ENCODE results near the gene RAP1GAP2.

Gene RAP1GAP2

DNA sequence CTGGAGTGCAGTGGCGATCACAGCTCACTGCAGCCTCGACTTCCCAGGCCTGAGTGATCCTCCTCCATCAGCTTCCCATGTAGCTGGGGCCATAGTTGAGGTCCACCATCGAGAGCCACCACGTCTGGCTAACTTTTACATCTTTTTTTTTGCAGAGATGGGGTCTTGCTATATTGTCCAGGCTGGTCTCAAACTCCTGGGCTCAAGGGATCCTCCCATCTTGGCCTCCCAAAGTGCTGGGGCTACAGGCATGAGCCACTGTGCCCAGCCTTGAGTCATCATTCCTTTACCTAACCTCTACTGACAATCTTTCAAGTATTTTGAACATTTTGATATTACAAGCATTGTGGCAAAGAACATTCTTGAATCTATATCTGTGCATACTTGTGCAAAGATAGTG is 37.4 kb upstream of the RAP1GAP2 start:
- no peak for TF ChIP-seq CTCF (IDR thresholded peaks at IDR 0.05; ENCODE audit: control insufficient read depth, insufficient read depth, low read depth, low read length, missing control alignments)
- no peak overlapping the region for H3K4me3 ChIP-seq (ENCODE audit: control insufficient read depth, low read depth, low read length)
- DNase-seq (ENCODE audit: low read depth): no peak

GRCh38 chr17:2770129-2770528 is 26.1 kb upstream of the RAP1GAP2 start:
- no peak for DNase-seq (ENCODE audit: low read depth)
- TF ChIP-seq CTCF (IDR thresholded peaks at IDR 0.05; ENCODE audit: control insufficient read depth, insufficient read depth, low read depth, low read length, missing control alignments): no peak
- no peak overlapping the region for H3K4me3 ChIP-seq (ENCODE audit: control insufficient read depth, low read depth, low read length)

DNA sequence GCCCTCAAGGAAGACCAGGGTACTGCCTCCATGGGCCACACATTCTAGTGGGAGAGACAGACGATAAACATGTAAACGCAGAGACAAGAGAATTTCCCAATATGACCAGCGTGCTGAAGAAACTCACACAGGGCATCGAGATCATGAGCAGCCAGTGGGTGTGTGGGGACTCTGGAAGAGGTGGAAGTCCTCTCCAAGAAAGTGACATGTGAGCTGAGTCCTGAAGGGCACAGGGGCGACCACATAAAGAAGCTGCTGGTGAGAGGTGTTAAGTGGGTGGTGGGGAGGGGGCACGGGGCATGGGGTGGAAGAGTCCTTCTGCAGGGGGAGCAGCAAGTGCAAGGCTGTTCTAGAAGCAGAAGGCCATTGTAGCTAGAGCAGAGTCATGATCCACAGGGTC is 21.0 kb upstream of the RAP1GAP2 start:
- H3K4me3 ChIP-seq (ENCODE audit: control insufficient read depth, low read depth, low read length): no peak overlapping the region
- DNase-seq (ENCODE audit: low read depth): no peak
- TF ChIP-seq CTCF (IDR thresholded peaks at IDR 0.05; ENCODE audit: control insufficient read depth, insufficient read depth, low read depth, low read length, missing control alignments): no peak

GRCh38 chr17:2776589-2777241 is 19.5 kb upstream of the RAP1GAP2 start:
- H3K4me3 ChIP-seq (ENCODE audit: control insufficient read depth, low read depth, low read length): no peak overlapping the region
- no peak for DNase-seq (ENCODE audit: low read depth)
- no peak for TF ChIP-seq CTCF (IDR thresholded peaks at IDR 0.05; ENCODE audit: control insufficient read depth, insufficient read depth, low read depth, low read length, missing control alignments)

DNA sequence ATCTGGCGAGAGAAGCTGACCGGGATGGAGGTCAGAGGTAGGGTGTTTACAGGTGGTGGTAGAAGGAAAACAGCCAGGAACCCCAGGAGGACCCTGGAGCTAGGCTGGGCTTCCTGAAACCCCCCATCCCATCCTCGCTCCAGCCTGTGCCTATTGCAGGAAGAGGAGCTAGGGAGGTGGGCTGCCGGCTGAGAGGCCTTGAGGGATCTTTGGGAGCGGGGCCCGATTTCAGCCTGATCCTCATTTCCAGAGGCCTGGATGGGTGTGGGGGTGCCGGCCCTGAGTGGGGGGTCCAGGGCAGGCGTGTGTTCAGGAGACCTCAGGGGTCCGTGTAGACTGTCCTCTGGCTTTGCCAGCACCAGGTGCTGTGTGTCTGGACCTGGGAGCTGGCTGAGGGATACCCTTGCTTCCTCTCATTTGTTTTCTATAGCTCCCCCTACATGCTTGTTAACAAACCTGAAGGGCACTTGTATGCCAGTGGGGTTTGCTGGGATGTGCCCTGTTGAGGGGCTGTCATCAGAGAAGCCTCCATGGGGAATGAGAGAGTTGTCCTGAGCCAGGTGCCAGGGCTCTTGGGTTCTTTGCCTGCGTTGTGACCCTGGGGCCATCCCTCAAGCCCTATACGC is 18.9 kb upstream of the RAP1GAP2 start:
- TF ChIP-seq CTCF (IDR thresholded peaks at IDR 0.05; ENCODE audit: control insufficient read depth, insufficient read depth, low read depth, low read length, missing control alignments): no peak
- no peak for DNase-seq (ENCODE audit: low read depth)
- H3K4me3 ChIP-seq (ENCODE audit: control insufficient read depth, low read depth, low read length): no peak overlapping the region

DNA sequence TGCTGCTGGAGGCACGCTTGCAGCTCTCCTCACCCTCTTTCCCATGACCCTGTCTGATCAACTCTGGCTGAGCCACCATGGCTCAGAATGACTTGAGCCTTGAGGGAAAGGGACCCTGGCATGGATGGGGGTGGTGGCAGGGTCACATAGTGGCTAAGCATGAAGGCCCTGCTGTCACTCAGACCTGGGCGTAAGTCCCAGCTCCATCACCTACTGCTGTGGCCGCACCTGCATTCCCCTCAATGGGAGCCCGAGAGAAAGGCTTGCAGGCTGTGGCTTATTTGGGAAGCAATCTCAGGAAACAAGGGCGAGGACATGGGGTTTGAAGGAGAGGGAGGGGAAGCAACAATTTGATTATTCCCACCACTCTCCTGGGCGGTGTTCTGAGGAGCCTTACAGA is 17.7 kb upstream of the RAP1GAP2 start:
- DNase-seq (ENCODE audit: low read depth): no peak
- no peak overlapping the region for H3K4me3 ChIP-seq (ENCODE audit: control insufficient read depth, low read depth, low read length)
- TF ChIP-seq CTCF (IDR thresholded peaks at IDR 0.05; ENCODE audit: control insufficient read depth, insufficient read depth, low read depth, low read length, missing control alignments): no peak
